Osteoblast (primary cell): Measurements from ENCODE around the gene TIE1. TPM values are rescaled to one million over a fixed set of nuclear protein-coding genes. Genes with fewer than 3 reads are reported as not detected.

Experiments
- DNase-seq: peaks from one replicate; pipeline ENCODE4 v3.0.0; 2011; ENCODE audit warnings: low spot score, mixed read lengths; ENCODE audit not compliant: insufficient read length; ENCODE audit errors: missing footprints
- H2AFZ ChIP-seq: 2 replicates; pipeline ENCODE4 v1.6.0; 2011; ENCODE audit warnings: mild to moderate bottlenecking, low read length
- H3K27ac ChIP-seq: 2 replicates; pipeline ENCODE4 v1.5.1; 2011; ENCODE audit warnings: mild to moderate bottlenecking, low read depth, low read length, moderate library complexity
- H3K27me3 ChIP-seq: 2 replicates; pipeline ENCODE4 v1.6.0; 2012; ENCODE audit warnings: mild to moderate bottlenecking, control low read depth, inconsistent platforms, low read length, moderate library complexity; ENCODE audit not compliant: insufficient read depth
- H3K36me3 ChIP-seq: 2 replicates; pipeline ENCODE4 v1.5.1; 2011; ENCODE audit warnings: mild to moderate bottlenecking, low read length, control low read depth, moderate library complexity; ENCODE audit not compliant: insufficient read depth
- H3K4me1 ChIP-seq: 2 replicates; pipeline ENCODE4 v1.5.1; 2011; ENCODE audit warnings: mild to moderate bottlenecking, low read length, control low read depth, moderate library complexity; ENCODE audit not compliant: insufficient read depth
- H3K4me2 ChIP-seq: 2 replicates; pipeline ENCODE4 v1.6.0; 2011; ENCODE audit warnings: mild to moderate bottlenecking, low read length; ENCODE audit not compliant: insufficient read depth
- H3K4me3 ChIP-seq: fragments of 200-600 bp; sonication (generic); 3 replicates; pipeline ENCODE4 v1.5.1; 2012; ENCODE audit warnings: mild to moderate bottlenecking, low read length, inconsistent platforms; ENCODE audit not compliant: insufficient read depth
- H3K79me2 ChIP-seq: 2 replicates; pipeline ENCODE4 v1.6.0; 2012; ENCODE audit warnings: mild to moderate bottlenecking, low read length, control low read depth, inconsistent platforms; ENCODE audit not compliant: insufficient read depth
- H3K9me3 ChIP-seq: 2 replicates; pipeline ENCODE4 v1.5.1; 2011; ENCODE audit warnings: low read depth, low read length, control low read depth
- H4K20me1 ChIP-seq: 2 replicates; pipeline ENCODE4 v1.6.0; 2012; ENCODE audit warnings: mild to moderate bottlenecking, low read length, control low read depth; ENCODE audit not compliant: insufficient read depth
- total RNA-seq: library from RNA; depleted of rRNA; stranded (reverse); fragments of >200 nt; gene quantifications from 2 replicates; pipeline ENCODE4 v1.2.3, GENCODE V29; 2012
- TF ChIP-seq, protein P1 (sequence below): IDR thresholded peaks from 2 replicates; pipeline ENCODE4 v1.5.1; 2011; ENCODE audit warnings: mild to moderate bottlenecking, low read depth, low read length, moderate library complexity; ENCODE audit errors: extremely low read depth

The TIE1 gene
- total RNA-seq, 1 donor = not detected

- H3K79me2 ChIP-seq = no peaks in the 10 kb centered on the region
- H3K9me3 ChIP-seq = no peaks in the 10 kb centered on the region
- H3K36me3 ChIP-seq = no peaks in the 10 kb centered on the region
- no peak overlapping the region for H3K4me2 ChIP-seq
- TF ChIP-seq, protein P1, sequence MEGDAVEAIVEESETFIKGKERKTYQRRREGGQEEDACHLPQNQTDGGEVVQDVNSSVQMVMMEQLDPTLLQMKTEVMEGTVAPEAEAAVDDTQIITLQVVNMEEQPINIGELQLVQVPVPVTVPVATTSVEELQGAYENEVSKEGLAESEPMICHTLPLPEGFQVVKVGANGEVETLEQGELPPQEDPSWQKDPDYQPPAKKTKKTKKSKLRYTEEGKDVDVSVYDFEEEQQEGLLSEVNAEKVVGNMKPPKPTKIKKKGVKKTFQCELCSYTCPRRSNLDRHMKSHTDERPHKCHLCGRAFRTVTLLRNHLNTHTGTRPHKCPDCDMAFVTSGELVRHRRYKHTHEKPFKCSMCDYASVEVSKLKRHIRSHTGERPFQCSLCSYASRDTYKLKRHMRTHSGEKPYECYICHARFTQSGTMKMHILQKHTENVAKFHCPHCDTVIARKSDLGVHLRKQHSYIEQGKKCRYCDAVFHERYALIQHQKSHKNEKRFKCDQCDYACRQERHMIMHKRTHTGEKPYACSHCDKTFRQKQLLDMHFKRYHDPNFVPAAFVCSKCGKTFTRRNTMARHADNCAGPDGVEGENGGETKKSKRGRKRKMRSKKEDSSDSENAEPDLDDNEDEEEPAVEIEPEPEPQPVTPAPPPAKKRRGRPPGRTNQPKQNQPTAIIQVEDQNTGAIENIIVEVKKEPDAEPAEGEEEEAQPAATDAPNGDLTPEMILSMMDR = no peak
- no peak overlapping the region for H2AFZ ChIP-seq
- DNase-seq = peak; percentile 58
- H4K20me1 ChIP-seq = no peaks in the 10 kb centered on the region
- no peaks in the 10 kb centered on the region for H3K27me3 ChIP-seq
- peaks cover 8% of the 10 kb centered on the region for H3K4me1 ChIP-seq
- no peak overlapping the region for H3K4me3 ChIP-seq
- H3K27ac ChIP-seq = no peak overlapping the region
These were observed 3.5 kb downstream of the TIE1 start for GRCh38 chr1:43304314-43304681.

GRCh38 chr1:43304771-43305300 lies 4.1 kb downstream of the TIE1 start:
- TF ChIP-seq, protein P1 = no peak
- Histone ChIP-seq H3K36me3 (no peaks in the 10 kb centered on the region), H2AFZ (no peak overlapping the region), H3K27me3 (no peaks in the 10 kb centered on the region), H4K20me1 (no peaks in the 10 kb centered on the region), H3K4me2 (no peak overlapping the region), H3K9me3 (no peaks in the 10 kb centered on the region), H3K79me2 (no peaks in the 10 kb centered on the region), H3K4me1 (peaks cover 8% of the 10 kb centered on the region), H3K27ac (no peak overlapping the region), H3K4me3 (no peak overlapping the region)
- peak; percentile 66 for DNase-seq

- Histone ChIP-seq H2AFZ (no peak overlapping the region), H3K4me2 (no peak overlapping the region), H3K4me1 (peaks cover 8% of the 10 kb centered on the region), H3K27me3 (no peaks in the 10 kb centered on the region), H3K79me2 (no peaks in the 10 kb centered on the region), H3K4me3 (no peak overlapping the region), H4K20me1 (no peaks in the 10 kb centered on the region), H3K27ac (no peak overlapping the region), H3K36me3 (no peaks in the 10 kb centered on the region), H3K9me3 (no peaks in the 10 kb centered on the region)
- peak; percentile 76 for DNase-seq
- TF ChIP-seq, protein P1 = no peak
These were observed 4.7 kb downstream of the TIE1 start for GRCh38 chr1:43305461-43305860.

GRCh38 chr1:43305926-43306687 lies 5.3 kb downstream of the TIE1 start:
- peak; percentile 80 for DNase-seq
- no peak overlapping the region for H3K27ac ChIP-seq
- no peak overlapping the region for H2AFZ ChIP-seq
- TF ChIP-seq, protein P1 = no peak
- no peaks in the 10 kb centered on the region for H3K79me2 ChIP-seq
- no peak overlapping the region for H3K4me3 ChIP-seq
- H4K20me1 ChIP-seq = no peaks in the 10 kb centered on the region
- no peaks in the 10 kb centered on the region for H3K36me3 ChIP-seq
- H3K4me2 ChIP-seq = no peak overlapping the region
- no peaks in the 10 kb centered on the region for H3K9me3 ChIP-seq
- peaks cover 8% of the 10 kb centered on the region for H3K4me1 ChIP-seq
- H3K27me3 ChIP-seq = no peaks in the 10 kb centered on the region
